ENCODE results near the gene DDIT4. TPM values are rescaled to one million over a fixed set of nuclear protein-coding genes. Genes with fewer than 3 reads are reported as not detected.

DDIT4 gene
- total and polyA plus RNA-seq, 3 donors from 2014 or later, result 46.6 to 94.3 (median 69.6) TPM

DNA sequence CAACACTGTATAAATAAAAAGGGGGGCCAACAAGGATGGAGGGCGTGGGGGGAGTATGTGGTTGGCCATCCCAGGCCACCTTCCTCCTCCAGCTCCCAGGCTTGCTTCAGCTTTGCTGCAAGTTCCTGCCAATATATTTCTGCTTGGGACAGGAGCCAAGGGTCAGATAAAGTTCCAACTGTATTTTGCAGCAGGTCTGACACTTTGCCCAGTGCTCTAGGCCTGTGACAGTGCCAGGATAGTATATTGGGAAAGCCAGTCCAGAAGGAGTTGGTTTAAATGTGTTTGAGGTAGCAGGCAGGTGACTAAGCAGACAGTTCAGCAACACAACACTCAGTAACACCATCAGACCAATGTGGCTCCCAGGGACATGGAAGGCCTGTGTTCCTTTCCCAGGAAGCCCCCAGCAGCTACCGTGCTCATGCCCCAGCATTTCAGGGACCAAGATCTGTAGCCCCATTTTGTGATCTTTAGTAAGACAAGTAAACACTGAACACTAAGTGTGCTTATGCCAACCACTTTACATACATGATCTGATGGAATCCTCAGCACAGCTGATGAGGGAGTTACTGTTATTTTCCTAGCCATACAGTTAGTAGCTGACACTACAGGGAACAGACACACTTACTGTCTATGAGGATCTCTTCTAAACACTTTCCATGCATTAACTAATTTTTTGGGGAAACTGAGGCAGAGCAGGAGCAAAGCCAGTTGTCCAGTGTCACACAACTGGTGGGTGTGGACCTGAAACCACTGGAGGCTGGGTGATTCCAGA, 42.1 kb downstream of the DDIT4 start:
- H3K36me3 ChIP-seq (ENCODE audit: low read depth, missing control alignments), result no peaks in the 10 kb centered on the region
- H3K4me1 ChIP-seq, result peaks cover 48% of the 10 kb centered on the region
- no peaks in the 10 kb centered on the region for H3K27me3 ChIP-seq
- WGBS, 2 donors, result 30 to 46% methylated on average over 2 of the region's 2 CpGs
- no peaks in the 10 kb centered on the region for H3K9me3 ChIP-seq
- intact Hi-C loops (cut with DNase I; ENCODE audit: low total_unique reads), result no loop called here
- H3K4me3 ChIP-seq, result no peak overlapping the region
- DNase-seq, result peak; percentile 93
- TF ChIP-seq POLR2A (IDR thresholded peaks at IDR 0.05), result no peak
- TF ChIP-seq, protein P1, sequence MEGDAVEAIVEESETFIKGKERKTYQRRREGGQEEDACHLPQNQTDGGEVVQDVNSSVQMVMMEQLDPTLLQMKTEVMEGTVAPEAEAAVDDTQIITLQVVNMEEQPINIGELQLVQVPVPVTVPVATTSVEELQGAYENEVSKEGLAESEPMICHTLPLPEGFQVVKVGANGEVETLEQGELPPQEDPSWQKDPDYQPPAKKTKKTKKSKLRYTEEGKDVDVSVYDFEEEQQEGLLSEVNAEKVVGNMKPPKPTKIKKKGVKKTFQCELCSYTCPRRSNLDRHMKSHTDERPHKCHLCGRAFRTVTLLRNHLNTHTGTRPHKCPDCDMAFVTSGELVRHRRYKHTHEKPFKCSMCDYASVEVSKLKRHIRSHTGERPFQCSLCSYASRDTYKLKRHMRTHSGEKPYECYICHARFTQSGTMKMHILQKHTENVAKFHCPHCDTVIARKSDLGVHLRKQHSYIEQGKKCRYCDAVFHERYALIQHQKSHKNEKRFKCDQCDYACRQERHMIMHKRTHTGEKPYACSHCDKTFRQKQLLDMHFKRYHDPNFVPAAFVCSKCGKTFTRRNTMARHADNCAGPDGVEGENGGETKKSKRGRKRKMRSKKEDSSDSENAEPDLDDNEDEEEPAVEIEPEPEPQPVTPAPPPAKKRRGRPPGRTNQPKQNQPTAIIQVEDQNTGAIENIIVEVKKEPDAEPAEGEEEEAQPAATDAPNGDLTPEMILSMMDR (IDR thresholded peaks at IDR 0.05), result no peak
- peak overlapping the region; percentile 50 to 68 for H3K27ac ChIP-seq

DNA sequence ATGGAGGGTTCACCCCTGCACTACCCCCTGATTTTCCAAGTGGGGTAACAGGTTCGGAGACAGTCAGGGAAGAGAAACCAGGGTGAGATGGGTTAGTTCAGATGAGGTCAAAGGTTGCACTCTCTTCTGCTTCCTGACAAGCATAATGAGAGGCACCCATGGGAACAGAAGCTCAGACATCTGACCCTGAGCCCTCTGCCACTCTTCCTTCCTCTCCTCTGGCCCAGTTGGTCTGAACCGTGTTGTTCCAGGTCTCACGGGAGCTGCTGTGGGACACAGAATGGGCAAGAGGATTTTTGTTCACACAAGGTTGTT, 42.6 kb downstream of the DDIT4 start:
- H3K9me3 ChIP-seq, result no peaks in the 10 kb centered on the region
- no peaks in the 10 kb centered on the region for H3K27me3 ChIP-seq
- DNase-seq, result no peak
- H3K4me1 ChIP-seq, result peaks cover 54% of the 10 kb centered on the region
- H3K36me3 ChIP-seq (ENCODE audit: low read depth, missing control alignments), result no peaks in the 10 kb centered on the region
- WGBS, 2 donors, result 35 to 62% methylated on average over 3 of the region's 3 CpGs
- H3K4me3 ChIP-seq, result no peak overlapping the region
- TF ChIP-seq, protein P1 (IDR thresholded peaks at IDR 0.05), result no peak
- no peak for TF ChIP-seq POLR2A (IDR thresholded peaks at IDR 0.05)
- H3K27ac ChIP-seq, result peak overlapping the region; percentile 50 to 68
- intact Hi-C loops (cut with DNase I; ENCODE audit: low total_unique reads), result no loop called here

- DNase-seq, result peak; percentile 84
- 65 to 81% methylated on average over 9 to 12 of the region's 12 CpGs for WGBS, 2 donors
- intact Hi-C loops (cut with DNase I; ENCODE audit: low total_unique reads), result no loop called here
- H3K4me1 ChIP-seq, result peaks cover 55% of the 10 kb centered on the region
- TF ChIP-seq POLR2A (IDR thresholded peaks at IDR 0.05), result no peak
- TF ChIP-seq, protein P1 (IDR thresholded peaks at IDR 0.05), result no peak
- H3K4me3 ChIP-seq, result no peak overlapping the region
- H3K27ac ChIP-seq, result peak overlapping the region; percentile 50 to 68
- H3K36me3 ChIP-seq (ENCODE audit: low read depth, missing control alignments), result no peaks in the 10 kb centered on the region
- H3K9me3 ChIP-seq, result no peaks in the 10 kb centered on the region
- H3K27me3 ChIP-seq, result no peaks in the 10 kb centered on the region
These were observed 43.2 kb downstream of the DDIT4 start for GRCh38 chr10:72316748-72317435.

GRCh38 chr10:72318418-72319262, 44.9 kb downstream of the DDIT4 start:
- no peaks in the 10 kb centered on the region for H3K27me3 ChIP-seq
- H3K4me1 ChIP-seq, result peaks cover 55% of the 10 kb centered on the region
- TF ChIP-seq, protein P1 (IDR thresholded peaks at IDR 0.05), result no peak
- TF ChIP-seq POLR2A (IDR thresholded peaks at IDR 0.05), result no peak
- H3K27ac ChIP-seq, result peak overlapping the region; percentile 60 to 78
- H3K9me3 ChIP-seq, result no peaks in the 10 kb centered on the region
- H3K36me3 ChIP-seq (ENCODE audit: low read depth, missing control alignments), result no peaks in the 10 kb centered on the region
- intact Hi-C loops (cut with DNase I; ENCODE audit: low total_unique reads), result no loop called here
- peak overlapping the region in 1 of 2 donors; percentile 40 for H3K4me3 ChIP-seq
- no peak for DNase-seq
- 57 to 63% methylated on average over 10 of the region's 10 CpGs for WGBS, 2 donors

Data from testis (tissue), 3 donors.